Measurements from ENCODE around the gene DDX52.

DDX52 gene

DNA sequence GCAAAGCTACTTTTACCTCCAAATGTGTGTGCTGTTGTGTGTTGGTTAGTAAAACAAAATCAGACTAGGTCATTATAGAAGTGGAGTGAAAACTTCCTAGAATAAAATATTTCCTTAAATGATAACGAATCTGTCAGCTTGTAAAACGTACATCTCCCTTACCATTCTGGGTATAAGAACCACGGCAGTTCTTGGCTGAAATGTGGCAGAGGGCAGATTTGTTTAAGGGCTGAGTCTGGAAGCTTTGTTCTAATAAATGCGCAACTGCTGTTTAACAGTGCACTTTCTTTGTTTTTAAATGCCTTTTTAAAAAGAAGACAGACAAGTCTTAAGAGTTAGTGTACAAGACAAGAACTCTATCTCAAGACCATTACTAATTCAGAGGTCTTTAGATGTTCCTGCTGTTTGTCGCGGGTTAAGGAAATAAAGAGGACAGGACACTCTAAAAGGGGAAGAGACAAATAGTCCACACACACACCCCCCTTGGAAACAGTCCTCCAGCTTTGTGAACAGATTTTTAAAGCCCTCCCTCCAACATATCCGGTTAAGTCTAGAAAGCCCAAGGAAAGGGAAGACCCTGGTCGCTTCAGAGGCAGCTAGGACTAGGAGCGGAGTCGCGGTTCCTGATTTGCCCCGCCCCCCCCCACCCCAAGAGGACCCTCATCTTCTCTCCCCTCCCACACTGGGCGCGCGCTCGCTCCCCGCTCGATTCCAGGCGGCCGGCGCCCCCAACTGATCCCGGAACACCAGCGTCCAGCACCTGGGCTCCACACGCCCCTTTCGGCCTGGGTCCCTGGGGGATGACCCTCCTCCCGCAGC, 34.7 kb downstream of the DDX52 start:
- Histone ChIP-seq H3K27me3 (ENCODE audit: insufficient read depth, low read length) (no peaks in the 10 kb centered on the region), H3K36me3 (ENCODE audit: insufficient read depth, low read depth, low read length) (peaks cover 16% of the 10 kb centered on the region), H3K9ac (ENCODE audit: low read depth, low read length) (peak overlapping the region; percentile 93), H3K27ac (ENCODE audit: low read length) (peak overlapping the region; percentile 61), H3K4me3 (ENCODE audit: low read length) (peak overlapping the region; percentile 98), H3K4me1 (ENCODE audit: insufficient read depth, low read length) (no peaks in the 10 kb centered on the region; the same call in 1 of the 2 replicates), H3K9me3 (ENCODE audit: insufficient read depth, low read depth, low read length) (no peaks in the 10 kb centered on the region)

DNA sequence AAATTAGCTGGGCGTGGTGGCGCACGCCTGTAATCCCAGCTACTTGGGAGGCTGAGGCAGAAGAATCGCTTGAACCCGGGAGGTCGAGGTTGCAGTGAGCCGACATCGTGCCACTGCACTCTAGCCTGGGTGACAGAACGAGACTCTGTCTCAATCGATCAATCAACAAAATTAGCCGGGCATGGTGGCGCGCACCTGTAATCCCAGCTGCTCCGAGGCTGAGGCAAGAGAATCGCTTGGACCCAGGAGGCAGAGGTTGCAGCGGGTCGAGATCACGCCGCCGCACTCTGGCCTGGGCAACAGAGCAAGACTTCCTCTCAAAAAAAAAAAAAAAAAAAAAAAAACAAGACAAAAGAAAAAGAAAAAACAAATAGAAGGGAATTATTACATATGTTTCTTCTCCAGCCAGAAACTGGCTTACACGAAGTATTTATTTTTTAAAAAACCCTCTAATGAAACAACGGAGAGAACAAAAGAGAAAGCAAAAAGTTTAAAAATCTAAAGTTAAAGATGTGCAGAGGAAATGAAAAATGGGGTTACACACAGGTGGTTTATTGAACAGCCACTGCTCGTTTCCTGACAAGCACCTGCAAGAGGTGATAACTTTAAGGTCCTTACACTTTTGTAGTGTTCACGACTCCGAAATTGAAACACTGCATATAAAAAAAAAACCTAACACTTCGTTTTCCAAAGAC, 35.5 kb downstream of the DDX52 start:
- Histone ChIP-seq H3K27ac (ENCODE audit: low read length) (no peak overlapping the region), H3K9ac (ENCODE audit: low read depth, low read length) (peak overlapping the region; percentile 93; the same call in 1 of the 2 replicates), H3K4me3 (ENCODE audit: low read length) (peak overlapping the region; percentile 98), H3K27me3 (ENCODE audit: insufficient read depth, low read length) (no peaks in the 10 kb centered on the region), H3K4me1 (ENCODE audit: insufficient read depth, low read length) (no peaks in the 10 kb centered on the region; the same call in 1 of the 2 replicates), H3K36me3 (ENCODE audit: insufficient read depth, low read depth, low read length) (peaks cover 11% of the 10 kb centered on the region), H3K9me3 (ENCODE audit: insufficient read depth, low read depth, low read length) (no peaks in the 10 kb centered on the region)

GRCh38 chr17:37605813-37606505, 37.3 kb downstream of the DDX52 start:
- H3K27me3 ChIP-seq (ENCODE audit: insufficient read depth, low read length) = no peaks in the 10 kb centered on the region
- H3K4me3 ChIP-seq (ENCODE audit: low read length) = no peak overlapping the region
- no peaks in the 10 kb centered on the region for H3K9me3 ChIP-seq (ENCODE audit: insufficient read depth, low read depth, low read length)
- H3K4me1 ChIP-seq (ENCODE audit: insufficient read depth, low read length) = no peaks in the 10 kb centered on the region; the same call in 1 of the 2 replicates
- no peak overlapping the region for H3K9ac ChIP-seq (ENCODE audit: low read depth, low read length)
- peaks cover 4% of the 10 kb centered on the region for H3K36me3 ChIP-seq (ENCODE audit: insufficient read depth, low read depth, low read length)
- H3K27ac ChIP-seq (ENCODE audit: low read length) = no peak overlapping the region

- H3K4me3 ChIP-seq (ENCODE audit: low read length) = no peak overlapping the region
- H3K9me3 ChIP-seq (ENCODE audit: insufficient read depth, low read depth, low read length) = no peaks in the 10 kb centered on the region
- H3K36me3 ChIP-seq (ENCODE audit: insufficient read depth, low read depth, low read length) = peaks cover 11% of the 10 kb centered on the region
- H3K27me3 ChIP-seq (ENCODE audit: insufficient read depth, low read length) = no peaks in the 10 kb centered on the region
- H3K9ac ChIP-seq (ENCODE audit: low read depth, low read length) = no peak overlapping the region
- H3K4me1 ChIP-seq (ENCODE audit: insufficient read depth, low read length) = no peaks in the 10 kb centered on the region; the same call in 1 of the 2 replicates
- no peak overlapping the region for H3K27ac ChIP-seq (ENCODE audit: low read length)
Observed at GRCh38 chr17:37605081-37605480, 38.2 kb downstream of the DDX52 start.

GRCh38 chr17:37604556-37604955, 38.7 kb downstream of the DDX52 start:
- no peaks in the 10 kb centered on the region; the same call in 1 of the 2 replicates for H3K4me1 ChIP-seq (ENCODE audit: insufficient read depth, low read length)
- no peak overlapping the region for H3K27ac ChIP-seq (ENCODE audit: low read length)
- no peaks in the 10 kb centered on the region for H3K9me3 ChIP-seq (ENCODE audit: insufficient read depth, low read depth, low read length)
- no peaks in the 10 kb centered on the region for H3K27me3 ChIP-seq (ENCODE audit: insufficient read depth, low read length)
- no peak overlapping the region for H3K4me3 ChIP-seq (ENCODE audit: low read length)
- peaks cover 11% of the 10 kb centered on the region for H3K36me3 ChIP-seq (ENCODE audit: insufficient read depth, low read depth, low read length)
- H3K9ac ChIP-seq (ENCODE audit: low read depth, low read length) = no peak overlapping the region

DNA sequence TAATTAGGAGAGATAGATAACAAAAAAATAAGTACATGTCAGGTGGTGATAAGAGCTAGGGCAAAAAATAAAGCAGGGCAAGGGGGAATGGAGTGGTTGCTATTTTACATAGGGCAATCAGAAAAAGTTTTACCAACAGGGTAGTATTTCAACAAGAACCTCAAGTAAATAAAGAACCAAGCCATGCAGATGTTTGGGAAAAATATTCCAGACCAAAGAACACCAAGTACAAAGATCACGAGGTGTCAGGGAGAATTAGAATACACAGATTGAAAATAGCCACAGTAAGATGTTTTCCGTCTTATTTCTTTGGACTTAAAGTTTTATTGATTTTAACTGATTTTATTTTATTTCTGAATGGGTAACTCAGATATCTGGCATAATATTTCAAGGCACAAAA, 45.1 kb downstream of the DDX52 start:
- Histone ChIP-seq H3K9me3 (ENCODE audit: insufficient read depth, low read depth, low read length) (no peaks in the 10 kb centered on the region), H3K27ac (ENCODE audit: low read length) (no peak overlapping the region), H3K36me3 (ENCODE audit: insufficient read depth, low read depth, low read length) (peaks cover 48% of the 10 kb centered on the region), H3K9ac (ENCODE audit: low read depth, low read length) (no peak overlapping the region), H3K4me1 (ENCODE audit: insufficient read depth, low read length) (no peaks in the 10 kb centered on the region), H3K4me3 (ENCODE audit: low read length) (no peak overlapping the region), H3K27me3 (ENCODE audit: insufficient read depth, low read length) (no peaks in the 10 kb centered on the region)

GRCh38 chr17:37592291-37592690, 51.0 kb downstream of the DDX52 start:
- H3K27ac ChIP-seq (ENCODE audit: low read length) = no peak overlapping the region
- no peaks in the 10 kb centered on the region for H3K4me1 ChIP-seq (ENCODE audit: insufficient read depth, low read length)
- no peak overlapping the region for H3K9ac ChIP-seq (ENCODE audit: low read depth, low read length)
- H3K36me3 ChIP-seq (ENCODE audit: insufficient read depth, low read depth, low read length) = peaks cover 21% of the 10 kb centered on the region
- H3K27me3 ChIP-seq (ENCODE audit: insufficient read depth, low read length) = no peaks in the 10 kb centered on the region
- H3K4me3 ChIP-seq (ENCODE audit: low read length) = no peak overlapping the region
- no peaks in the 10 kb centered on the region for H3K9me3 ChIP-seq (ENCODE audit: insufficient read depth, low read depth, low read length)

- Histone ChIP-seq H3K4me1 (ENCODE audit: insufficient read depth, low read length) (no peaks in the 10 kb centered on the region), H3K9ac (ENCODE audit: low read depth, low read length) (no peak overlapping the region), H3K9me3 (ENCODE audit: insufficient read depth, low read depth, low read length) (no peaks in the 10 kb centered on the region), H3K4me3 (ENCODE audit: low read length) (no peak overlapping the region), H3K36me3 (ENCODE audit: insufficient read depth, low read depth, low read length) (peaks cover 52% of the 10 kb centered on the region), H3K27ac (ENCODE audit: low read length) (no peak overlapping the region), H3K27me3 (ENCODE audit: insufficient read depth, low read length) (no peaks in the 10 kb centered on the region)
Observed at GRCh38 chr17:37585066-37585465, 58.2 kb downstream of the DDX52 start.

GRCh38 chr17:37576281-37576680, 67.0 kb downstream of the DDX52 start:
- Histone ChIP-seq H3K36me3 (ENCODE audit: insufficient read depth, low read depth, low read length) (peaks cover 42% of the 10 kb centered on the region), H3K9me3 (ENCODE audit: insufficient read depth, low read depth, low read length) (no peaks in the 10 kb centered on the region), H3K4me3 (ENCODE audit: low read length) (no peak overlapping the region), H3K9ac (ENCODE audit: low read depth, low read length) (no peak overlapping the region), H3K4me1 (ENCODE audit: insufficient read depth, low read length) (no peaks in the 10 kb centered on the region), H3K27ac (ENCODE audit: low read length) (no peak overlapping the region), H3K27me3 (ENCODE audit: insufficient read depth, low read length) (no peaks in the 10 kb centered on the region)

- no peak overlapping the region for H3K4me3 ChIP-seq (ENCODE audit: low read length)
- no peaks in the 10 kb centered on the region for H3K4me1 ChIP-seq (ENCODE audit: insufficient read depth, low read length)
- no peaks in the 10 kb centered on the region for H3K9me3 ChIP-seq (ENCODE audit: insufficient read depth, low read depth, low read length)
- no peak overlapping the region for H3K9ac ChIP-seq (ENCODE audit: low read depth, low read length)
- no peaks in the 10 kb centered on the region for H3K27me3 ChIP-seq (ENCODE audit: insufficient read depth, low read length)
- no peak overlapping the region for H3K27ac ChIP-seq (ENCODE audit: low read length)
- H3K36me3 ChIP-seq (ENCODE audit: insufficient read depth, low read depth, low read length) = peaks cover 45% of the 10 kb centered on the region
Observed at GRCh38 chr17:37574427-37574826, 68.8 kb downstream of the DDX52 start.

- Histone ChIP-seq H3K27me3 (ENCODE audit: insufficient read depth, low read length) (no peaks in the 10 kb centered on the region), H3K9ac (ENCODE audit: low read depth, low read length) (no peak overlapping the region), H3K9me3 (ENCODE audit: insufficient read depth, low read depth, low read length) (no peaks in the 10 kb centered on the region), H3K4me3 (ENCODE audit: low read length) (no peak overlapping the region), H3K27ac (ENCODE audit: low read length) (no peak overlapping the region), H3K36me3 (ENCODE audit: insufficient read depth, low read depth, low read length) (peaks cover 56% of the 10 kb centered on the region), H3K4me1 (ENCODE audit: insufficient read depth, low read length) (no peaks in the 10 kb centered on the region)
Observed at GRCh38 chr17:37571674-37572073, 71.6 kb downstream of the DDX52 start.
